K562 (cell line): ENCODE data around the gene TREM1.

Source experiments
- CTCF ChIP-seq, 3 experiments: IDR thresholded peaks in 2 of 3; conservative IDR thresholded peaks in 1 of 3; 2 replicates each; pipeline ENCODE4 v1.5.1; 2011 to 2012; ENCODE audit warnings: low read length in 3 of 3, mild to moderate bottlenecking in 3 of 3, control low read depth in 2 of 3, improper control_type of control experiment in 1 of 3, inconsistent platforms in 1 of 3, low read depth in 1 of 3, mixed read lengths in 1 of 3, moderate library complexity in 1 of 3; ENCODE audit not compliant: insufficient read depth in 2 of 3
- GATAD2A ChIP-seq: fragments of 450-650 bp; IDR thresholded peaks from 2 replicates; pipeline ENCODE4 v1.6.1; 2017

GRCh38 chr6:41306187-41306854 lies 19.8 kb upstream of the TREM1 start:
- TF ChIP-seq CTCF (IDR thresholded peaks at IDR 0.05 in 2 of 3, conservative IDR thresholded peaks at IDR 0.05 in 1 of 3; ENCODE audit: insufficient read depth in 2 of 3, low read depth in 1 of 3, low read length in 3 of 3) (peak; percentile 64 to 90 (median 68)), GATAD2A (no peak)
